Measurements from ENCODE around the gene CHPF. TPM values are rescaled to one million over a fixed set of nuclear protein-coding genes. Genes with fewer than 3 reads are reported as not detected.

CHPF gene
- total RNA-seq, 1 experiment from 2014 or later, result 139 TPM

DNA sequence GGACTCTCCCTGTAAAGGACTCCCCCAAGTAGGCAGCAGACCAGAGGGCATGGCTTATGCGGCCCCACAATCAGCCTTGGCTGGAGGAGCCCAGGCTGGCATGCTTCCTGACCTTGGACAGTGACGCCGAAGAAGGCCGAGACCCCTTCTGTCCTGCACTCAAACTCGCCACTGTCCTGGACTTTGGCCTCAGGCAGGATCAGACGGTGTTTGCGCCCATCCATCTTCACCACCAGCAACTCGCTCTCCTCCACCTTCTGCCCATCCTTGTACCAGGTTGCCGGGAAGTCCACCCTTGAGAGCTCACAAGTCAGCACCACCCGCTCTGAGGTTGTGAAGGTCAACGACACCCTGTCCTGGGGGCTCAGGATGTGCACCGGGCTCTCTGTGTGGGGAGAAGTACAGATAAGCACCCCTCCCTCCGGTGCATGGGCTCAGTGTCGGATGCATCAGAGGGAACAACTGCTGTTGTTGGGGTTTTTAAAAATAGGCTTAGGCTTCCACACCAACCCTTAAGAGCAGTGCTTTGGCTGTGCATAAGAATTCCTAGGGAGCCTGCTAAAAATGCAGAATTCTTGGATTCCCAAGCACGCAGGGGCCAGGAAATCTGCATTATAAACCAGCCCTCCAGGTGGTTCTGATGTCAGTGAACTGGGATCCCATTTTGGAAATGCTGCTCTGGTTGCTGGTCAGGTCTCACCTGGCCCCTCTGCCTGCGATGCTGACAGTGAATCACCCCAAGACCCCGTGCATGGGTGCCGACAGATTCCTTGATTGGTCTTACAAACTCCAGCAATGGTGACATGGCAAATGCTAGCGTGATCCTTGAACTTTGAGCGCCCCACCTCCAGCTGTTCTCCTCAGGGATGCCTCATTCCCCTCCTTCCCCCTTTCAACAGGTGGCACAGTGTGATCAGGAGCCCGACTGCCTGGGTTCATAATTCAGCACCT, 21.8 kb upstream of the CHPF start:
- no peaks in the 10 kb centered on the region for H3K9me3 ChIP-seq (ENCODE audit: low read length)
- TF ChIP-seq EZH2 (IDR thresholded peaks at IDR 0.05; ENCODE audit: low read length, unreplicated experiment) (no peak), EZH2phosphoT487 (IDR thresholded peaks at IDR 0.05; ENCODE audit: borderline replicate concordance, low read length) (no peak), CTCF (conservative IDR thresholded peaks at IDR 0.05; ENCODE audit: low read depth, low read length) (no peak)
- no peaks in the 10 kb centered on the region for H3K9me2 ChIP-seq (replicated peaks; ENCODE audit: low read length)
- no peak for ATAC-seq
- no TSS peak for BruUV-seq (replicated peaks)
- H3K4me3 ChIP-seq (ENCODE audit: low read length), result no peak overlapping the region
- no peak for DNase-seq
- H3K79me2 ChIP-seq (ENCODE audit: low read length), result peaks cover 13% of the 10 kb centered on the region
- CTCF ChIA-PET, result no interaction called here
- no peaks in the 10 kb centered on the region; the same call in 1 of the 2 replicates for H3K36me3 ChIP-seq (ENCODE audit: low read depth, low read length)
- no peak overlapping the region for H3K27ac ChIP-seq (ENCODE audit: low read length)
- POLR2A ChIA-PET (ENCODE audit: unreplicated experiment), result no interaction called here
- peaks cover 11% of the 10 kb centered on the region for H3K4me1 ChIP-seq (ENCODE audit: insufficient read depth, low read length)
- H3K27me3 ChIP-seq (ENCODE audit: low read length), result no peaks in the 10 kb centered on the region
- H2AFZ ChIP-seq (ENCODE audit: low read length), result no peak overlapping the region
- H3K9ac ChIP-seq (ENCODE audit: low read length), result no peak overlapping the region
- no peaks in the 10 kb centered on the region for H4K20me1 ChIP-seq (ENCODE audit: low read length)
- no peaks in the 10 kb centered on the region for H3F3A ChIP-seq (ENCODE audit: low read length, unreplicated experiment)
- no peak overlapping the region for H3K4me2 ChIP-seq (ENCODE audit: low read length)
- intact Hi-C loops (cut with micrococcal nuclease), result no loop called here

DNA sequence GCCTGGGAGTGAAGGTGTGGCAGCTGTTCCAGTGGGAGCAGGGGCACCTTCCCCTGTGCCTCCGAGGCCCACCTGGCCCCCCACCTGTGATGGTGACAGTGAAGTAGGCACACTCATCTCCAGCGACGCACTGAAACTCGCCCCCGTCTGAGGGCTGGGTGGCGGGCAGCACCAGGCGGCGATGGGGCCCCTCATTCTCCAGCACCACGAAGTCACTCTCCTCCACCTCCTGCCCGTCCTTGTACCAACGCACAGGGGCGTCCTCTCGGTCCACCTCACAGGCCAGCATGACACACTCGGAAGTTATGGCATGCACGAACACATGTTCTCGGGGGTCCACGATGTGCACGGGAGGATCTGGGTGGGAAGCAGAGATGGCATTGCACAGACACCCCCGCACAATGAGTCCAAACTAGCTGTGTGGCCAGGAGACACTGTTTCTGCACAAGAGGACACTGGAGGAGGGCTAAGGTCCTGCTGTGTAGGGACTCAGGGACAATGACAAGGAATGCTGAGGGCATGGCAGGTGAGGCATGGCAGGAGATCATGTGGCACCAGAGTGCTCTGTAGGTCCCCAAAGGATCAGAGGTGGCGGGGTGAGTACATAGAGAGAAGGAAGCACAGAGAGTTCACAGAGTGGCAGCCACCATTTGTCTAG, 19.8 kb upstream of the CHPF start:
- Histone ChIP-seq H3K27ac (ENCODE audit: low read length) (no peak overlapping the region), H3K4me2 (ENCODE audit: low read length) (no peak overlapping the region), H3K36me3 (ENCODE audit: low read depth, low read length) (no peaks in the 10 kb centered on the region; the same call in 1 of the 2 replicates), H2AFZ (ENCODE audit: low read length) (no peak overlapping the region), H3K79me2 (ENCODE audit: low read length) (no peaks in the 10 kb centered on the region), H4K20me1 (ENCODE audit: low read length) (no peaks in the 10 kb centered on the region), H3F3A (ENCODE audit: low read length, unreplicated experiment) (no peaks in the 10 kb centered on the region), H3K9me3 (ENCODE audit: low read length) (no peaks in the 10 kb centered on the region), H3K4me1 (ENCODE audit: insufficient read depth, low read length) (no peaks in the 10 kb centered on the region), H3K9ac (ENCODE audit: low read length) (no peak overlapping the region), H3K4me3 (ENCODE audit: low read length) (no peak overlapping the region), H3K9me2 (replicated peaks; ENCODE audit: low read length) (no peaks in the 10 kb centered on the region), H3K27me3 (ENCODE audit: low read length) (no peaks in the 10 kb centered on the region)
- no peak for DNase-seq
- POLR2A ChIA-PET (ENCODE audit: unreplicated experiment), result no interaction called here
- CTCF ChIA-PET, result no interaction called here
- TF ChIP-seq CTCF (conservative IDR thresholded peaks at IDR 0.05; ENCODE audit: low read depth, low read length), result no peak
- no peak for TF ChIP-seq EZH2phosphoT487 (IDR thresholded peaks at IDR 0.05; ENCODE audit: borderline replicate concordance, low read length)
- no peak for TF ChIP-seq EZH2 (IDR thresholded peaks at IDR 0.05; ENCODE audit: low read length, unreplicated experiment)
- BruUV-seq (replicated peaks), result no TSS peak
- no peak for ATAC-seq
- intact Hi-C loops (cut with micrococcal nuclease), result no loop called here

All from PC-3 (cell line).